NCI-H748 (cell line): ENCODE data around the gene LDHD.

Experiments used
- DNase-seq: peaks from one replicate; lab custom pipeline; 2025; ENCODE audit not compliant: unreplicated experiment; lab: John Stamatoyannopoulos, UW

Gene LDHD

GRCh38 chr16:75083813-75084212 lies 32.8 kb downstream of the LDHD start:
- DNase-seq, result peak; percentile 6

- DNase-seq, result no peak
These were observed 35.3 kb downstream of the LDHD start for GRCh38 chr16:75081179-75081859.

DNA sequence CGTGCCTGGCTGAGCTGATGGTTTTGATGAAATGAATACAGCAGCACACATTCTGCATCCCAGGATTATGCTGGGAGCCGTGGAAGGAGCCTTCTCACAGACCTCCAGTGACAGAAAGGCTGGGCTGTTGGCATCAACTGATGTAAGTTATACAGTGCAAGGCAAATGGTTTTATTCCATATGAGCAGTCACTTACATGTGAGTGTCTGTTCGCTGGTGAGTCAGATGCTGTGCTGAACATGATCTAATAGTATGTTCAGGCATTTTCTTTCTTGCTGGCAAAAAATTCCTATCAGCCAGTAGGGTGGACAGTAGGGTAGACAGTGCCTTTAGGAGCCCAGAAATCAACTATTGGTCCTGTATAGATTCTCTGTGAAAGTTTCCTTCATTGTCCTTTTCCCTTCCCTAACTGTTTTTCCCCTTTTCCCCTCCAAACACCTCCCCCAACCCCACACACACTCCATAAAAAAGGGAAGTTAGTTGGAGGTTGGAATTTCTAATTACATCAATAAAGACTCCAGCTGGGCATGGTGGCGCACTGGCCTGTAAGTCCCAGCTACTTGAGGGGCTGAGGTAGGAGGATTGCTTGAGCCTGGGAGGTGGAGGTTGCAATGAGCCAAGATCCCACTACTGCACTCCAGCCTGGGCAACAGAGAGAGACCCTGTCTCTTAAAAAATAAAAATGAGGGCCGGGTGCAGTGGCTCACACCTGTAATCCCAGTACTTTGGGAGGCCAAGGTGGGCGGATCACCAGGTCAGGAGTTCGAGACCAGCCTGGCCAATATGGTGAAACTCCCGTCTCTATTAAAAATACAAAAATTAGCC lies 36.2 kb downstream of the LDHD start:
- DNase-seq, result no peak

GRCh38 chr16:75079346-75079926 lies 37.1 kb downstream of the LDHD start:
- DNase-seq, result no peak

DNA sequence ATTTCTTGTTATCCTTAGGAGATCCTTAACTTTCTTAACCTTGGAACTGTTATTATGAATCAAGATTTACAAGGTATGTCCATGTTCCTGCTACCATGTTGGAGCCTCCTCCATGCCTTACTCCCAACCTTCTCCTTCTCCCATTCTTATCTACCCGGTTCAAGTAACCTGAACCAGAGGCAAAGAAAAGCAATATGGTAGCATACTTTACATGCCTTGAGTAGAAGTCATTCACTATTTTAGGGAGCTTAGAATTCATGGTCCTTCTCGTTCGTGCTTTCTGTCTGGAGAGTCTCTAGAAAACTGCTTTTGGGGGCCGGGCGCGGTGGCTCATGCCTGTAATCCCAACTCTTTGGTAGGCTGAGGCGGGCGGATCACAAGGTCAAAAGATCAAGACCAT lies 37.7 kb downstream of the LDHD start:
- DNase-seq, result no peak

GRCh38 chr16:75075688-75076268 lies 40.8 kb downstream of the LDHD start:
- DNase-seq, result no peak

DNA sequence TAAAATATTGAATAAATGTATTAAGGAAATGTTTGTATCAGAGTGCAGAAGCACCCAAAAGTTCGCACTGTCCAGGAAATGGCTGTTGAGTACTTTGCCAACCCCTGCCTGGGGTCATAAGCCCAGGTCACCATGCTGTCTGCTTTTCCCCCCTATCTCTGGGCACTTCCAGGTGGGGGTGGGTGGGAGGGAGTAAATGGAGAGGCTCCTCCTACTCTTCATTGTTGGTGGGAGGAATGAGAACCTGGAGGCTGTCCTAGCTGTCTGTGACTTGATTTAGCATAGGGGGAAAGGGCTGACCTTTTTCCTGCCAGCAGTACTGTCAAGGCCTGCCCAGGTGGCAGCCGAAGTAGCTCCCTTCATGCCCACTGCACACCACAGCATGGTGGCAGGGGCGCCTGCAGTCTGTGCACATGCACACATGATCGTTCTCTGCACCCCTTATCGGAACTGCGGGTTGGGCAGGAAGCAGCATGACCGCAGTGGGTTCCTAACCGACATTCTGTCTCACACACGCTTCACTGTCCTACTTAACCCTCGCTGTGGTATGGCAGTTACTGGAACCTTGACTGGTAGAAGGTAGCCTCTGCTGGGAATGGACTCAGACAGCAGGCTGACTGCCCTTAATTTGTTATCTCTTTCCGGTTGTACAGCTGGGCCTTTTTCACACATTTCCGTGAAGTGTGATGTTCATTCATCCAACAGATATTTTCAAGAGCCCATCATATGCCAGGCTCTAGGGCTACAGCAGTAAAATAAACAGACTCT lies 41.5 kb downstream of the LDHD start:
- no peak for DNase-seq

- DNase-seq, result no peak
These were observed 42.2 kb downstream of the LDHD start for GRCh38 chr16:75074304-75074793.

DNA sequence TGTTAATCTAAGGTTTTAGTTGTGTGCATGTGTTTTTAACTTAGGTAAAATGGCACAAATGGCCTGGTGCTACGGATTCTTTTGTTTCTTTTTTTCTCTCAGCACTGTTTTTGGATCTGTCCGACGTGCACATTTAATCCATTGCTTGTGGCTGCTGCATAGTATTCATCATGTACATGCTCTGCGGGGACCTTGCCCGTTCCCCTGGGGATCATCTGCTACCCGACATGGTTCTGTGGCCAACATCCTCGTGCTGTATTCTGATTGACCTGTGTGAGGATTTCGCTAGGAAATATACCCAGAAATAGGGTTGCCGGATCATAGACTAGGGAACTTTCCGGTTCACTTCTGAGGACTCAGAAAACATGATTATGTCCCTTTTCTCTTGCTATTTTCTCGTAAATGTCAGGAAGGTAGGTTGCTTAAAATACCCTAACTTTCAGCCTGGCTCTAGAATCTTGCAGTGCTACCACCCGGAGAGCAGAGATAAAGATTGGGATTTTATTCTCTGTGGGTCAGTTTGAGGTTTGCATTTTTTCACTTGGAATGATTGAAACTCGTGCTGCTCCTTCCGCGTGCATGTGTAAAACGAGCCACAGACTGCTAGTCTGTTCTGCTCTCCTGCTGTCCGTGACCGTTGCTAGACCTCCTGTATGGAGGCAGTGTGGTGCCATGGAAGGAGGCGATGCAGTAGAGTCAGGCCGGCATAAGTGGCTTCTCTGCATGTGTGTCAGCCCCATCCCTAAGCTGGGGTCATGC lies 42.9 kb downstream of the LDHD start:
- no peak for DNase-seq

GRCh38 chr16:75072239-75072947 lies 44.2 kb downstream of the LDHD start:
- no peak for DNase-seq

GRCh38 chr16:75071621-75072020 lies 45.0 kb downstream of the LDHD start:
- no peak for DNase-seq

GRCh38 chr16:75070012-75070841 lies 46.4 kb downstream of the LDHD start:
- no peak for DNase-seq

DNA sequence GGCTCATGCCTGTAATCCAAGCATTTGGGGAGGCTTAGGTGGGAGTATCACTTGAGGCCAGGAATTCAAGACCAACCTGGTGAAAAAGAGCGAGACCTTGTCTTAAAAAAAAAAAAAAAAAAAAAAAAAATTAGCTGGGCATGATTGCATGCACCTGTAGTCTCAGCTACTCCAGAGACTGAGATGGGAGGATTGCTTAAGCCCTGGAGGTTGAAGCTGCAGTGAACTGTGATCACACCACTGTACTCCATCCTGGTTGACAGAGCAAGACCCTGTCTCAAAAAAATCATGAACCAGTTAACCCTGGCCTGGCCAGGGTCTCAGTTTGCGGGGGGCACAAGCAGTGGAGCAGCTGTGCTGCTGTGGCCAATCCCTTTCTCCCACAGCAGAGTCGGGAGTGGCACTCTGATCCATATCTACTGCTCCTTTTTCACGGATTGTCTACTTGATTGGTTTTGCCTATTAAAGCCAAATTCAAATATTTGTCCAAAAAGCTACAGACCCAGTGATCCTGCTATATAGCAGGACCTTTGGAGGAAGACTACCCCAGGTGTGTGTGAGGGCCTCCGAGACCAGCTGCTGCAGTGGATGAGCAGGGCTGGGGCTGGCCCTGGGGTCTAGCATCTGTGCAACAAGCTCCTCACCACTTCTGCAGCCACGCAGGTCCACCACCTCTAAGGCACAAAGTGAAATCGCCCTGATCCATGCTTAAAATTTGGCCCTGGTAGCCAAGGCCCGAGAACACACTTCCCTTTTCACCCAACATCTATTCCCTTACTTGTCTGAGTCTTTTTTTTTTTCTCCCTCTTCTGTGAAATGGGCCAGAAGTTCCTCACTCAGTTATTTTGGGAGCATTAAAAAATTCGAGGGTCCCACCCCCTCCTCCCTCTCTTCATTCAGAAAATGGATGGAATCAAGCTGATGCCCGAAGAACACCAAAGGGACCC lies 48.2 kb downstream of the LDHD start:
- no peak for DNase-seq

GRCh38 chr16:75066861-75067447 lies 49.6 kb downstream of the LDHD start:
- no peak for DNase-seq

DNA sequence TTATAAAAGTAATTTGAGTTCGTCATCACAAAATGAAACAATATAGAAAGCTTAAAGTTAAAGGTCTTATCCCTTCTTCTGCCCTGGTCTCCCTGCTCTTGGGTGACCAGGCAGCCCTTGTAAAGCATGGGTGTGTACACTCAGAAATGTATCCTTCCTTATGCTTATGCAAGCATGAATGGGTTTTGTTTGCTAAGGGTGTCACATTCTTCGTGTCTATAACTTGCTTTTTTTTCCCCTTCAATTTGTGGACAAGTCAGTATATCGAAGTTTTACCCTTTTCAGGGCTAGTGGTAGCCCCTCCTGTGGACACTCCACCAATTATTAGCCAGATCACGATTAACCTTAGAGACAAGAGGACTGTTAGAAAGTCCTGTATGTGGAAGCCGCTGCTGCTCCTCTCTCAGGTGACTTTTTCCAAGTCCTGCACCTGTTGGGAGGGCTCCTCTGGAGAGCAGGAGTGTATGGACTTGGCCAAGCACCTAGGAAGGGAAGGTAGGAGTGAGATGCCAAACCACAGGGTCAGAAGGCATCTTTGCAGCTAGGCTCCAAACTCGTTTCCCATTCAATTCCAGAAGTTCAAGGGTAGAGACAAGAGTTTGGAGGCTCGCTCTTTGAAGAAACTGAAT lies 50.9 kb downstream of the LDHD start:
- no peak for DNase-seq

DNA sequence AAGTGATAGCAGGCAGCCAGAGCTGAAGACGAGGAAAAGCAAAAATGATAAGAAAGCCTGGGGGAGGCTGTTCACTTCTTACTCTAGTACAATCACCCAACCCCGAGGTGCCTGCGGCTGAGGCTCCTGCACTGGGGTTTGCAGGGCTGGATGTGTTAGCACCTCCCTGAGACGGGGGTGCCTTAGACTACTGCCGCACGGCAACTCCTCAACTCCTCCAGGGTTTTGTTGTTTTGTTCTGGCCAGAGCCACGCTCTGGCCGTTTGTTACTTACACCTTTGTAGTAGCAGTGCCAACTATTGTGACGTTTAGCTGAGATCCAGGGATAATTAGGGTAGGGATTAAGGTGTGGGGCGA lies 51.5 kb downstream of the LDHD start:
- DNase-seq, result no peak
